HCT116 (cell line): Measurements from ENCODE around the gene CHST10. TPM values are rescaled to one million over a fixed set of nuclear protein-coding genes. Genes with fewer than 3 reads are reported as not detected.

Experiments
- ATAC-seq: fragments of 200-7000 bp; cut with Tn5 transposase; 2 replicates; pipeline ENCODE4 v1.9.1; 2020; ENCODE audit warnings: mild to moderate bottlenecking, moderate library complexity
- BruUV-seq: library from RNA; stranded (reverse); fragments of 400-500 nt; replicated peaks from 2 replicates; lab custom pipeline; 2021; lab: Mats Ljungman, UMichigan
- CTCF ChIA-PET: fragments of 300-600 bp; sonication (Branson Sonifier 250); formaldehyde crosslinking; loops from one replicate; lab custom pipeline; 2021; ENCODE audit warnings: antibody characterized with exemption; lab: Charles Lee
- POLR2A ChIA-PET: fragments of 300-600, 350-600 bp; sonication (Branson Sonifier 250); formaldehyde crosslinking; loops from one replicate; lab custom pipeline; 2021; ENCODE audit warnings: antibody characterized with exemption; lab: Charles Lee
- RAD21 ChIA-PET, 2 experiments: fragments of 300-600 bp; sonication (Branson Sonifier 250); formaldehyde crosslinking; loops; one replicate each; lab custom pipeline; 2023; ENCODE audit warnings: low total read pairs in 2 of 2; ENCODE audit not compliant: uncharacterized antibody in 2 of 2, unreplicated experiment in 2 of 2, low non-redundant PET in 1 of 2; lab: Charles Lee
- DNase-seq: peaks from one replicate; pipeline ENCODE4 v3.0.0-alpha.2; 2010; ENCODE audit warnings: low read depth, low spot score
- H2AFZ ChIP-seq: fragments of 200-600 bp; shearing (Covaris generic), sonication (generic); 2 replicates; pipeline ENCODE4 v1.6.1; 2017; ENCODE audit warnings: low read depth, mixed run types, mixed read lengths, antibody characterized with exemption, low read length; ENCODE audit not compliant: poor library complexity, severe bottlenecking
- H3K27ac ChIP-seq: 2 replicates; pipeline ENCODE4 v1.5.1; 2012; ENCODE audit warnings: low read depth, low read length
- H3K27me3 ChIP-seq: fragments of 200-600 bp; sonication (generic); 2 replicates; pipeline ENCODE4 v1.6.1; 2016; ENCODE audit warnings: mixed run types, low read length, mixed read lengths; ENCODE audit not compliant: insufficient read depth
- H3K36me3 ChIP-seq, 2 experiments: fragments of 200-500 bp in 1 of 2; fragments of 200-600 bp in 1 of 2; sonication (Bioruptor generic) in 1 of 2; sonication (generic) in 1 of 2; 2 replicates each; pipeline versions ENCODE4 v1.5.1 to v1.6.1; 2014 to 2016; ENCODE audit warnings: low read length in 2 of 2, inconsistent platforms in 1 of 2, mixed read lengths in 1 of 2, mixed run types in 1 of 2; ENCODE audit not compliant: insufficient read depth in 2 of 2, control insufficient read depth in 1 of 2
- H3K4me1 ChIP-seq, 2 experiments: fragments of 200-600 bp in 1 of 2; sonication (generic) in 1 of 2; 2 replicates each; pipeline versions ENCODE4 v1.5.1 to v1.6.1; 2012 to 2017; ENCODE audit warnings: low read length in 2 of 2, inconsistent platforms in 1 of 2, mild to moderate bottlenecking in 1 of 2, mixed read lengths in 1 of 2, mixed run types in 1 of 2, moderate library complexity in 1 of 2; ENCODE audit not compliant: insufficient read depth in 2 of 2, control insufficient read depth in 1 of 2
- H3K4me2 ChIP-seq: fragments of 200-600 bp; sonication (generic); 2 replicates; pipeline ENCODE4 v1.6.1; 2017; ENCODE audit warnings: mixed run types, low read length, mixed read lengths
- H3K4me3 ChIP-seq, 2 experiments: fragments of 200-600 bp in 1 of 2; sonication (generic) in 1 of 2; replicated peaks in 1 of 2; 2 replicates each; pipeline ENCODE4 v1.5.1; 2011 to 2016; ENCODE audit warnings: low read length in 2 of 2, control low read depth in 1 of 2, low read depth in 1 of 2, mild to moderate bottlenecking in 1 of 2, mixed read lengths in 1 of 2, mixed run types in 1 of 2
- H3K79me2 ChIP-seq: fragments of 200-600 bp; sonication (generic); 2 replicates; pipeline ENCODE4 v1.6.1; 2017; ENCODE audit warnings: mild to moderate bottlenecking, mixed run types, low read length, moderate library complexity, mixed read lengths; ENCODE audit not compliant: insufficient read depth
- H3K9ac ChIP-seq: fragments of 200-600 bp; sonication (generic); 2 replicates; pipeline ENCODE4 v1.6.1; 2016; ENCODE audit warnings: low read length, mixed read lengths
- H3K9me2 ChIP-seq: fragments of 200-600 bp; sonication (generic), shearing (Covaris generic); 2 replicates; pipeline ENCODE4 v1.6.1; 2017; ENCODE audit warnings: mixed run types, mild to moderate bottlenecking, moderate library complexity; ENCODE audit not compliant: insufficient read depth
- H3K9me3 ChIP-seq, 2 experiments: fragments of 200-500 bp in 1 of 2; fragments of 200-600 bp in 1 of 2; sonication (Bioruptor generic) in 1 of 2; sonication (generic) in 1 of 2; 2 replicates each; pipeline ENCODE4 v1.6.1; 2014 to 2017; ENCODE audit warnings: low read length in 2 of 2, mixed read lengths in 2 of 2, inconsistent platforms in 1 of 2, low read depth in 1 of 2, mild to moderate bottlenecking in 1 of 2, mixed run types in 1 of 2, moderate library complexity in 1 of 2; ENCODE audit not compliant: control insufficient read depth in 1 of 2, insufficient read depth in 1 of 2
- H4K20me1 ChIP-seq: fragments of 200-600 bp; sonication (generic), shearing (Covaris generic); 2 replicates; pipeline ENCODE4 v1.6.1; 2017; ENCODE audit warnings: mixed run types, mild to moderate bottlenecking, moderate library complexity; ENCODE audit not compliant: insufficient read depth
- ATF3 ChIP-seq: IDR thresholded peaks from 2 replicates; pipeline ENCODE4 v1.6.1; 2012
- JUND ChIP-seq: IDR thresholded peaks from 2 replicates; pipeline ENCODE4 v1.6.1; 2012
- MAX ChIP-seq: IDR thresholded peaks from 2 replicates; pipeline ENCODE4 v1.6.1; 2012
- POLR2AphosphoS5 ChIP-seq: IDR thresholded peaks from 2 replicates; pipeline ENCODE4 v1.6.1; 2011; ENCODE audit warnings: mild to moderate bottlenecking, low read depth, low read length, moderate library complexity
- TCF7L2 ChIP-seq: IDR thresholded peaks from 2 replicates; pipeline ENCODE4 v1.7.0; 2011; ENCODE audit warnings: borderline replicate concordance, inconsistent platforms; ENCODE audit not compliant: insufficient read depth, insufficient read length; ENCODE audit errors: extremely low read depth
- YY1 ChIP-seq: IDR thresholded peaks from 2 replicates; pipeline ENCODE4 v1.6.1; 2011; ENCODE audit warnings: low read length, low read depth, moderate library complexity, mild to moderate bottlenecking; ENCODE audit not compliant: insufficient replicate concordance; ENCODE audit errors: extremely low read depth
- ZBTB33 ChIP-seq: IDR thresholded peaks from 2 replicates; pipeline ENCODE4 v1.6.1; 2011; ENCODE audit warnings: mild to moderate bottlenecking, low read length, moderate library complexity; ENCODE audit not compliant: insufficient replicate concordance; ENCODE audit errors: extremely low read depth
- ZNF274 ChIP-seq: fragments of 200-500 bp; sonication (Bioruptor generic); IDR thresholded peaks from 2 replicates; pipeline ENCODE4 v1.6.1; 2014; ENCODE audit warnings: mild to moderate bottlenecking, low read depth, low read length, inconsistent platforms
- intact Hi-C: fragments of 100-400 bp; cut with micrococcal nuclease; formaldehyde crosslinking; loops from 2 replicates; pipeline ENCODE4 v1.10.0; 2022
- total RNA-seq: library from RNA; stranded (reverse); gene quantifications from one replicate; pipeline ENCODE4 v1.2.1, GENCODE V29; 2021; ENCODE audit not compliant: unreplicated experiment

The CHST10 gene
- total RNA-seq, 1 experiment from 2014 or later: 0.27 TPM

GRCh38 chr2:100408941-100409340, 8.5 kb downstream of the CHST10 start:
- Histone ChIP-seq H3K27ac (no peak overlapping the region), H3K4me2 (no peak overlapping the region), H3K36me3 (no peaks in the 10 kb centered on the region), H3K4me3 (no peak overlapping the region), H3K9me2 (no peaks in the 10 kb centered on the region), H2AFZ (no peak overlapping the region), H4K20me1 (no peaks in the 10 kb centered on the region), H3K27me3 (no peaks in the 10 kb centered on the region), H3K4me1 (no peaks in the 10 kb centered on the region), H3K79me2 (no peaks in the 10 kb centered on the region), H3K9me3 (no peaks in the 10 kb centered on the region), H3K9ac (no peak overlapping the region)
- intact Hi-C loops: no loop called here
- CTCF ChIA-PET: interaction anchor here (1.0 kb wide), 1 partner anchor 146 kb away, joined by 3 read pairs; no protein-coding TSS in a partner anchor
- BruUV-seq: no TSS peak
- POLR2A ChIA-PET: no interaction called here
- DNase-seq (no peak), ATAC-seq (no peak)
- TF ChIP-seq ZBTB33 (no peak), ZNF274 (no peak), JUND (no peak), MAX (no peak), TCF7L2 (no peak)
- RAD21 ChIA-PET: no interaction called here

GRCh38 chr2:100408104-100408503, 9.4 kb downstream of the CHST10 start:
- Histone ChIP-seq H2AFZ (no peak overlapping the region), H3K79me2 (no peaks in the 10 kb centered on the region), H3K4me2 (no peak overlapping the region), H3K9me3 (no peaks in the 10 kb centered on the region), H3K4me1 (no peaks in the 10 kb centered on the region), H3K27ac (no peak overlapping the region), H3K4me3 (no peak overlapping the region), H3K27me3 (no peaks in the 10 kb centered on the region), H3K9me2 (no peaks in the 10 kb centered on the region), H4K20me1 (no peaks in the 10 kb centered on the region), H3K36me3 (no peaks in the 10 kb centered on the region), H3K9ac (no peak overlapping the region)
- intact Hi-C loops: no loop called here
- no TSS peak for BruUV-seq
- ATAC-seq: no peak
- CTCF ChIA-PET: no interaction called here
- no peak for TF ChIP-seq ATF3
- no peak for TF ChIP-seq POLR2AphosphoS5
- TF ChIP-seq ZNF274: no peak
- no peak for TF ChIP-seq YY1
- no peak for TF ChIP-seq ZBTB33
- RAD21 ChIA-PET: no interaction called here
- DNase-seq: no peak
- POLR2A ChIA-PET: no interaction called here
